ENCODE data around the gene IFNL3.
A peak's percentile ranks its signal among the peaks of the same experiment; 100 is the strongest.
"Not testable (repeated sequence)": the region's sequence is repeated elsewhere in the genome, so short reads cannot be mapped to it uniquely, and the experiment has no call there.

IFNL3 gene

GRCh38 chr19:39252458-39252857 is 7.7 kb upstream of the IFNL3 start:
- FAIRE-seq = no peak

- FAIRE-seq = no peak
These were observed 7.0 kb upstream of the IFNL3 start for GRCh38 chr19:39251846-39252245.

- FAIRE-seq = no peak
These were observed 6.3 kb upstream of the IFNL3 start for GRCh38 chr19:39251081-39251480.

GRCh38 chr19:39248806-39249205 is 4.0 kb upstream of the IFNL3 start, which contains the start of gene IFNL4:
TSS of gene IFNL4 (minus strand) at chr19:39248856.
- FAIRE-seq = no peak

- FAIRE-seq = no peak
These were observed 3.2 kb upstream of the IFNL3 start for GRCh38 chr19:39247701-39248664.

- FAIRE-seq = no peak
These were observed 2.3 kb upstream of the IFNL3 start for GRCh38 chr19:39246951-39247669.

GRCh38 chr19:39245166-39245565 is 360 bp upstream of the IFNL3 start:
- peak; percentile 68 for FAIRE-seq

GRCh38 chr19:39243741-39244140 is 1.1 kb downstream of the IFNL3 start:
- not testable (repeated sequence) for FAIRE-seq

- no peak for FAIRE-seq
These were observed 4.4 kb downstream of the IFNL3 start for GRCh38 chr19:39240421-39240820.

GRCh38 chr19:39238944-39239343 is 5.9 kb downstream of the IFNL3 start:
- FAIRE-seq = no peak

- no peak for FAIRE-seq
These were observed 6.6 kb downstream of the IFNL3 start for GRCh38 chr19:39238209-39238608.

GRCh38 chr19:39237200-39238184 is 7.3 kb downstream of the IFNL3 start:
- no peak for FAIRE-seq

GRCh38 chr19:39236527-39236926 is 8.3 kb downstream of the IFNL3 start:
- FAIRE-seq = no peak

- no peak for FAIRE-seq
These were observed 12.1 kb downstream of the IFNL3 start for GRCh38 chr19:39232708-39233107.

GRCh38 chr19:39230096-39230764 is 14.6 kb downstream of the IFNL3 start:
- FAIRE-seq = no peak

GRCh38 chr19:39224910-39225309 is 19.9 kb downstream of the IFNL3 start:
- no peak for FAIRE-seq

GRCh38 chr19:39223703-39224279 is 21.0 kb downstream of the IFNL3 start:
- no peak for FAIRE-seq

- not testable (repeated sequence) for FAIRE-seq
These were observed 25.7 kb downstream of the IFNL3 start for GRCh38 chr19:39219108-39219507.

- FAIRE-seq = no peak
These were observed 26.4 kb downstream of the IFNL3 start for GRCh38 chr19:39218230-39219007.

- FAIRE-seq = no peak
These were observed 27.7 kb downstream of the IFNL3 start for GRCh38 chr19:39217094-39217493.

GRCh38 chr19:39215323-39215722 is 29.5 kb downstream of the IFNL3 start:
- FAIRE-seq = not testable (repeated sequence)

Measured in G401.6 (cell line).